SK-N-SH treated with all-trans-retinoic acid at 6 μM for 48 hours (cell line): ENCODE data around the gene RUVBL2.

Experiments
- ATAC-seq: fragments of 200-7000 bp; cut with Tn5 transposase; 3 replicates; pipeline ENCODE4 v1.9.1; 2020; ENCODE audit warnings: mild to moderate bottlenecking, moderate library complexity
- ARNTL ChIP-seq: fragments of 450-650 bp; formaldehyde crosslinking; IDR thresholded peaks from 2 replicates; pipeline ENCODE4 v1.5.0; 2020; ENCODE audit warnings: low read depth, mild to moderate bottlenecking, moderate library complexity, borderline replicate concordance
- BACH2 ChIP-seq: fragments of 250-450 bp; sonication (Bioruptor Pico); IDR thresholded peaks from 2 replicates; pipeline ENCODE4 v1.9.0; 2021; ENCODE audit warnings: mild to moderate bottlenecking, borderline replicate concordance
- CSDC2 ChIP-seq: fragments of 250-450 bp; sonication (Bioruptor Pico); IDR thresholded peaks from 2 replicates; pipeline ENCODE4 v1.5.0; 2020; ENCODE audit warnings: mild to moderate bottlenecking, moderate library complexity
- ESRRG ChIP-seq: fragments of 250-450 bp; sonication (Bioruptor Pico); IDR thresholded peaks from 2 replicates; pipeline ENCODE4 v1.6.1; 2021; ENCODE audit warnings: mild to moderate bottlenecking
- GLIS3 ChIP-seq: fragments of 250-450 bp; sonication (Bioruptor Pico); IDR thresholded peaks from 2 replicates; pipeline ENCODE4 v1.5.0; 2020; ENCODE audit warnings: mild to moderate bottlenecking, moderate library complexity
- ISL1 ChIP-seq: fragments of 250-450 bp; sonication (Bioruptor Pico); IDR thresholded peaks from 2 replicates; pipeline ENCODE4 v2.1.2; 2022; ENCODE audit warnings: mild to moderate bottlenecking, moderate library complexity
- OSR1 ChIP-seq: fragments of 250-450 bp; sonication (Bioruptor Pico); IDR thresholded peaks from 2 replicates; pipeline ENCODE4 v1.8.0; 2022; ENCODE audit warnings: moderate library complexity, mild to moderate bottlenecking, inconsistent platforms
- PPARA ChIP-seq: fragments of 250-450 bp; sonication (Bioruptor Pico); IDR thresholded peaks from 2 replicates; pipeline ENCODE4 v1.5.0; 2020; ENCODE audit warnings: mild to moderate bottlenecking, borderline replicate concordance
- RARB ChIP-seq: fragments of 250-450 bp; sonication (Bioruptor Pico); IDR thresholded peaks from 2 replicates; pipeline ENCODE4 v1.8.0; 2021; ENCODE audit warnings: mild to moderate bottlenecking, moderate library complexity
- SNAI2 ChIP-seq: fragments of 250-450 bp; sonication (Bioruptor Pico); IDR thresholded peaks from 2 replicates; pipeline ENCODE4 v1.5.0; 2020; ENCODE audit warnings: mild to moderate bottlenecking, moderate library complexity
- TCF4 ChIP-seq: fragments of 250-450 bp; sonication (Bioruptor Pico); IDR thresholded peaks from 2 replicates; pipeline ENCODE4 v1.8.0; 2021; ENCODE audit warnings: mild to moderate bottlenecking, moderate library complexity, borderline replicate concordance
- TOX ChIP-seq: fragments of 250-450 bp; sonication (Bioruptor Pico); IDR thresholded peaks from 2 replicates; pipeline ENCODE4 v1.8.0; 2021; ENCODE audit warnings: mild to moderate bottlenecking, moderate library complexity, borderline replicate concordance
- ZC3H10 ChIP-seq: fragments of 250-450 bp; sonication (Bioruptor Pico); IDR thresholded peaks from 2 replicates; pipeline ENCODE4 v1.5.1; 2021; ENCODE audit warnings: mild to moderate bottlenecking, moderate library complexity
- ZFP3 ChIP-seq: fragments of 250-450 bp; sonication (Bioruptor Pico); IDR thresholded peaks from 2 replicates; pipeline ENCODE4 v1.5.0; 2020; ENCODE audit warnings: mild to moderate bottlenecking, moderate library complexity
- ZFP30 ChIP-seq: fragments of 450-650 bp; formaldehyde crosslinking; IDR thresholded peaks from 2 replicates; pipeline ENCODE4 v1.5.0; 2022; ENCODE audit warnings: mild to moderate bottlenecking, moderate library complexity
- ZNF565 ChIP-seq: fragments of 450-650 bp; formaldehyde crosslinking; conservative IDR thresholded peaks from 2 replicates; pipeline ENCODE4 v1.5.0; 2020; ENCODE audit warnings: low read depth, mild to moderate bottlenecking, moderate library complexity
- ZNF70 ChIP-seq: fragments of 450-650 bp; formaldehyde crosslinking; IDR thresholded peaks from 2 replicates; pipeline ENCODE4 v1.5.0; 2020; ENCODE audit warnings: mild to moderate bottlenecking, moderate library complexity
- ZNF8 ChIP-seq: fragments of 450-650 bp; formaldehyde crosslinking; IDR thresholded peaks from 2 replicates; pipeline ENCODE4 v1.5.0; 2020; ENCODE audit warnings: mild to moderate bottlenecking, moderate library complexity
- TF ChIP-seq, protein P1 (sequence below): fragments of 250-450 bp; sonication (Bioruptor Pico); IDR thresholded peaks from 2 replicates; pipeline ENCODE4 v1.5.1; 2020; ENCODE audit warnings: low read depth, mild to moderate bottlenecking, moderate library complexity
- TF ChIP-seq, protein P2 (sequence below): fragments of 250-450 bp; sonication (Bioruptor Pico); IDR thresholded peaks from 2 replicates; pipeline ENCODE4 v1.5.1; 2021; ENCODE audit warnings: mild to moderate bottlenecking, moderate library complexity
- TF ChIP-seq, protein P3 (sequence below): fragments of 250-450 bp; sonication (Bioruptor Pico); IDR thresholded peaks from 2 replicates; pipeline ENCODE4 v1.5.0; 2020; ENCODE audit warnings: mild to moderate bottlenecking, moderate library complexity
- TF ChIP-seq, protein P4 (sequence below): fragments of 250-450 bp; sonication (Bioruptor Pico); IDR thresholded peaks from 2 replicates; pipeline ENCODE4 v1.8.0; 2020; ENCODE audit warnings: mild to moderate bottlenecking, moderate library complexity, borderline replicate concordance
- TF ChIP-seq, protein P5 (sequence below): fragments of 250-450 bp; sonication (Bioruptor Pico); IDR thresholded peaks from 2 replicates; pipeline ENCODE4 v1.8.0; 2021; ENCODE audit warnings: low read depth, mild to moderate bottlenecking, moderate library complexity, borderline replicate concordance

RUVBL2 gene

DNA sequence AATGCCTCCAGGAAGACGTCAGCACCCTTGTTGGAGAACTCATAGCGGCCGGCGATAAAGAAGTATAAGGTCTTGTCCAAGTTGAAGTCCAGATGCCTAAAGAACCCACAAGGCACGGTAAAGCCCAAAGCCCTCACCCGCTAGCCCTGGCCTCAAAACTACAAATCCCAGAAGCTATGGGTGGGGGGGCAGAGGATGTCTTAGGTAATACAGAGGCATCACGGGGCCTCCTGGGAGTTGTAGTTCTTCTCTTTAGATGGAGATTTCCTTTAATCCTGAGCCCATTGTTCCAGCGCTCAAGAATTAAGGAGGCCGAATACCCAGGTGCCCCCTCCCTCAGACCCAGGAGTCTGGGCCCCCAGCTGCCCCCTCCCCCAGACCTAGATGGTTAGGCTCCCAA is 11.4 kb upstream of the RUVBL2 start:
- TF ChIP-seq OSR1 (CRISPR knock-in tag) (no peak), CSDC2 (CRISPR knock-in tag) (no peak), TCF4 (CRISPR knock-in tag) (no peak), ZNF565 (CRISPR knock-in tag) (no peak), SNAI2 (no peak), TOX (no peak), ARNTL (no peak), RARB (no peak), ZFP30 (CRISPR knock-in tag) (no peak), ZNF8 (CRISPR knock-in tag) (no peak), BACH2 (no peak), ESRRG (CRISPR knock-in tag) (no peak), GLIS3 (CRISPR knock-in tag) (no peak), ZFP3 (CRISPR knock-in tag) (no peak), ZNF70 (CRISPR knock-in tag) (no peak), ZC3H10 (CRISPR knock-in tag) (no peak)
- TF ChIP-seq, protein P1, sequence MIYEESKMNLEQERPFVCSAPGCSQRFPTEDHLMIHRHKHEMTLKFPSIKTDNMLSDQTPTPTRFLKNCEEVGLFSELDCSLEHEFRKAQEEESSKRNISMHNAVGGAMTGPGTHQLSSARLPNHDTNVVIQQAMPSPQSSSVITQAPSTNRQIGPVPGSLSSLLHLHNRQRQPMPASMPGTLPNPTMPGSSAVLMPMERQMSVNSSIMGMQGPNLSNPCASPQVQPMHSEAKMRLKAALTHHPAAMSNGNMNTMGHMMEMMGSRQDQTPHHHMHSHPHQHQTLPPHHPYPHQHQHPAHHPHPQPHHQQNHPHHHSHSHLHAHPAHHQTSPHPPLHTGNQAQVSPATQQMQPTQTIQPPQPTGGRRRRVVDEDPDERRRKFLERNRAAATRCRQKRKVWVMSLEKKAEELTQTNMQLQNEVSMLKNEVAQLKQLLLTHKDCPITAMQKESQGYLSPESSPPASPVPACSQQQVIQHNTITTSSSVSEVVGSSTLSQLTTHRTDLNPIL: no peak
- TF ChIP-seq, protein P2, sequence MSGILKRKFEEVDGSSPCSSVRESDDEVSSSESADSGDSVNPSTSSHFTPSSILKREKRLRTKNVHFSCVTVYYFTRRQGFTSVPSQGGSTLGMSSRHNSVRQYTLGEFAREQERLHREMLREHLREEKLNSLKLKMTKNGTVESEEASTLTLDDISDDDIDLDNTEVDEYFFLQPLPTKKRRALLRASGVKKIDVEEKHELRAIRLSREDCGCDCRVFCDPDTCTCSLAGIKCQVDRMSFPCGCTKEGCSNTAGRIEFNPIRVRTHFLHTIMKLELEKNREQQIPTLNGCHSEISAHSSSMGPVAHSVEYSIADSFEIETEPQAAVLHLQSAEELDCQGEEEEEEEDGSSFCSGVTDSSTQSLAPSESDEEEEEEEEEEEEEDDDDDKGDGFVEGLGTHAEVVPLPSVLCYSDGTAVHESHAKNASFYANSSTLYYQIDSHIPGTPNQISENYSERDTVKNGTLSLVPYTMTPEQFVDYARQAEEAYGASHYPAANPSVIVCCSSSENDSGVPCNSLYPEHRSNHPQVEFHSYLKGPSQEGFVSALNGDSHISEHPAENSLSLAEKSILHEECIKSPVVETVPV (CRISPR knock-in tag): no peak
- TF ChIP-seq, protein P3, sequence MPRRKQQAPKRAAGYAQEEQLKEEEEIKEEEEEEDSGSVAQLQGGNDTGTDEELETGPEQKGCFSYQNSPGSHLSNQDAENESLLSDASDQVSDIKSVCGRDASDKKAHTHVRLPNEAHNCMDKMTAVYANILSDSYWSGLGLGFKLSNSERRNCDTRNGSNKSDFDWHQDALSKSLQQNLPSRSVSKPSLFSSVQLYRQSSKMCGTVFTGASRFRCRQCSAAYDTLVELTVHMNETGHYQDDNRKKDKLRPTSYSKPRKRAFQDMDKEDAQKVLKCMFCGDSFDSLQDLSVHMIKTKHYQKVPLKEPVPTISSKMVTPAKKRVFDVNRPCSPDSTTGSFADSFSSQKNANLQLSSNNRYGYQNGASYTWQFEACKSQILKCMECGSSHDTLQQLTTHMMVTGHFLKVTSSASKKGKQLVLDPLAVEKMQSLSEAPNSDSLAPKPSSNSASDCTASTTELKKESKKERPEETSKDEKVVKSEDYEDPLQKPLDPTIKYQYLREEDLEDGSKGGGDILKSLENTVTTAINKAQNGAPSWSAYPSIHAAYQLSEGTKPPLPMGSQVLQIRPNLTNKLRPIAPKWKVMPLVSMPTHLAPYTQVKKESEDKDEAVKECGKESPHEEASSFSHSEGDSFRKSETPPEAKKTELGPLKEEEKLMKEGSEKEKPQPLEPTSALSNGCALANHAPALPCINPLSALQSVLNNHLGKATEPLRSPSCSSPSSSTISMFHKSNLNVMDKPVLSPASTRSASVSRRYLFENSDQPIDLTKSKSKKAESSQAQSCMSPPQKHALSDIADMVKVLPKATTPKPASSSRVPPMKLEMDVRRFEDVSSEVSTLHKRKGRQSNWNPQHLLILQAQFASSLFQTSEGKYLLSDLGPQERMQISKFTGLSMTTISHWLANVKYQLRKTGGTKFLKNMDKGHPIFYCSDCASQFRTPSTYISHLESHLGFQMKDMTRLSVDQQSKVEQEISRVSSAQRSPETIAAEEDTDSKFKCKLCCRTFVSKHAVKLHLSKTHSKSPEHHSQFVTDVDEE: no peak
- ATAC-seq: no peak

DNA sequence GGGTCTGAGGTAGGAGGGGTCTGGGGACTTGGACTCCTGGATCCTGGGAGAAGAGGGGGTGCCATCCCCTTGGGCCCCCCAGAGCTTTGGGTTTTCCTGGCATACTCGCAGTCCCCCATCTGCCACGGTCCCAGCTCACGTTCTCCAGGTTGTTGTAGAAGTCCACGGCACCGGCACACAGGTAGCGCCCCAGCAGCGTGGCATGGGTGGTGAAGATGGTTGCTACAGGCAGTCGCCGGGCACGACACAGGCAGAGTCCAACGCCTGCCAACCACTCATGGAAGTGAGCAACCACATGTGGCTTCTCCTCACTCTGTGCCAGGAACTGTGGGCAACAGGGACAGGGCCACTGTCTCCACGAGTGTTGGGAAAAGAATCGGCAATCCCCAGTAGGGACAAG is 8.0 kb upstream of the RUVBL2 start:
- TF ChIP-seq ZFP3 (CRISPR knock-in tag): no peak
- TF ChIP-seq ZNF8 (CRISPR knock-in tag): no peak
- TF ChIP-seq ISL1: no peak
- no peak for TF ChIP-seq TCF4 (CRISPR knock-in tag)
- no peak for TF ChIP-seq PPARA (CRISPR knock-in tag)
- TF ChIP-seq CSDC2 (CRISPR knock-in tag): no peak
- no peak for TF ChIP-seq ZNF70 (CRISPR knock-in tag)
- TF ChIP-seq, protein P4, sequence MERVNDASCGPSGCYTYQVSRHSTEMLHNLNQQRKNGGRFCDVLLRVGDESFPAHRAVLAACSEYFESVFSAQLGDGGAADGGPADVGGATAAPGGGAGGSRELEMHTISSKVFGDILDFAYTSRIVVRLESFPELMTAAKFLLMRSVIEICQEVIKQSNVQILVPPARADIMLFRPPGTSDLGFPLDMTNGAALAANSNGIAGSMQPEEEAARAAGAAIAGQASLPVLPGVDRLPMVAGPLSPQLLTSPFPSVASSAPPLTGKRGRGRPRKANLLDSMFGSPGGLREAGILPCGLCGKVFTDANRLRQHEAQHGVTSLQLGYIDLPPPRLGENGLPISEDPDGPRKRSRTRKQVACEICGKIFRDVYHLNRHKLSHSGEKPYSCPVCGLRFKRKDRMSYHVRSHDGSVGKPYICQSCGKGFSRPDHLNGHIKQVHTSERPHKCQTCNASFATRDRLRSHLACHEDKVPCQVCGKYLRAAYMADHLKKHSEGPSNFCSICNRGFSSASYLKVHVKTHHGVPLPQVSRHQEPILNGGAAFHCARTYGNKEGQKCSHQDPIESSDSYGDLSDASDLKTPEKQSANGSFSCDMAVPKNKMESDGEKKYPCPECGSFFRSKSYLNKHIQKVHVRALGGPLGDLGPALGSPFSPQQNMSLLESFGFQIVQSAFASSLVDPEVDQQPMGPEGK (CRISPR knock-in tag): no peak
- TF ChIP-seq GLIS3 (CRISPR knock-in tag): no peak
- TF ChIP-seq, protein P5, sequence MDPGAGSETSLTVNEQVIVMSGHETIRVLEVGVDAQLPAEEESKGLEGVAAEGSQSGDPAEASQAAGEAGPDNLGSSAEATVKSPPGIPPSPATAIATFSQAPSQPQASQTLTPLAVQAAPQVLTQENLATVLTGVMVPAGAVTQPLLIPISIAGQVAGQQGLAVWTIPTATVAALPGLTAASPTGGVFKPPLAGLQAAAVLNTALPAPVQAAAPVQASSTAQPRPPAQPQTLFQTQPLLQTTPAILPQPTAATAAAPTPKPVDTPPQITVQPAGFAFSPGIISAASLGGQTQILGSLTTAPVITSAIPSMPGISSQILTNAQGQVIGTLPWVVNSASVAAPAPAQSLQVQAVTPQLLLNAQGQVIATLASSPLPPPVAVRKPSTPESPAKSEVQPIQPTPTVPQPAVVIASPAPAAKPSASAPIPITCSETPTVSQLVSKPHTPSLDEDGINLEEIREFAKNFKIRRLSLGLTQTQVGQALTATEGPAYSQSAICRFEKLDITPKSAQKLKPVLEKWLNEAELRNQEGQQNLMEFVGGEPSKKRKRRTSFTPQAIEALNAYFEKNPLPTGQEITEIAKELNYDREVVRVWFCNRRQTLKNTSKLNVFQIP (CRISPR knock-in tag): no peak
- no peak for ATAC-seq

DNA sequence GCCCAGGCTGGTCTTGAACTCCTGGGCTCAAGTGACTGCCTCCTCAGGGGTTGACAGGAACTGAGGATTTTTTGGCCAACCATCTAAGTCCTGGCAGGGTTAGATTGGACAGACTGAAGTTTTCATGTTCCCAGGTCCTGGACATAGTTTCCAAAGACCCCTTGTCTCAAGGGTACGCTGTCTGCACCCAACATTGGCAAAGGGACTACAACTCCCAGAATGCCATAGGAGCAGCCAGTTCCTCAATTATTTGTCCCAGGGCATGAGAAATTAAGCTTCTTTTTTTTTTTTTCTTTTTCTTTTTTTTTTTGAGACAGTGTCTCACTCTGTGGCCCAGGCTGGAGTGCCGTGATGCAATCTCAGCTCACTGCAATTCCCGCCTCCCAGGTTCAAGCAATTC is 7.5 kb upstream of the RUVBL2 start:
- TF ChIP-seq SNAI2: no peak
- no peak for TF ChIP-seq ZFP30 (CRISPR knock-in tag)
- TF ChIP-seq ESRRG (CRISPR knock-in tag): no peak
- TF ChIP-seq BACH2: no peak
- no peak for TF ChIP-seq GLIS3 (CRISPR knock-in tag)
- TF ChIP-seq, protein P2 (CRISPR knock-in tag): no peak

More for the DNA sequence above, 7.5 kb upstream of the RUVBL2 start:
- no peak for ATAC-seq
